ENCODE results near the gene MAP7D2.
"Not testable (repeated sequence)": the region's sequence is repeated elsewhere in the genome, so short reads cannot be mapped to it uniquely, and the experiment has no call there.

Gene MAP7D2

DNA sequence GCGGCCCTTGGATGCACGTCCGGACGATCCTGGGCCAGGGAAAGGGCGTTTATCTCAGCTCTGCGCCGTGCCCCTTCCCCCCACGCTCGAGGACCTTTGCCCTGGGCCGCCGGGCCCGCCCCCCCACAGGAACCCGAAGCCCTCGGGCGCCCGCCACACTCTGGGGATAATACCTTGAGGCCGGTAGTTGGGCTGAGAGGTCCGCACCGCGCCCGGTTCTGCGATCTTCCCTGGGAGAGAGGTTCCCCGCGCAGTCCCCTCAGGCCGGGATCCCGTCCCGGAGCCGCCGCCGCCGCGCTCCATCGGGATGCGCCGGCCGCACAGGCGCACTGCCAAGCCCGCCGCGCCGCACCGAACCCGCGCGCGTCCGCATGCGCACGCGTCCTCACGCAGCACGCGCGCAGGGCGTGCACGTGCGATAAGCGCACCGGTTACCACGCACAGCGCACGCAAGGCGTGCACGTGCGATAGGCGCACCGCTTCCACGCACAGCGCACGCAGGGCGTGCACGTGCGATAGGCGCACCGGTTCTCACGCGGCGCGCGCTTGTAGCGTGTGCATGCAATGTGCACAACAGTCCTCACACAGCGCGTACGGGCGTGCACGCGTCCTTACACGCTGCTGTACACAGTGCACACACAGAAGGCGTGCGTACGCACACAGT is at the start of gene MAP7D2:
Gene MAP7D2, minus strand, starts transcription at position 331 of the 664 bp plus-strand sequence. Its CDS starts 28 bp downstream, at position 303.
- in situ Hi-C loops (cut with HindIII; ENCODE audit: low sequenced_read_pairs), result no loop called here

GRCh38 chrX:20162516-20162915 is 45.8 kb upstream of the MAP7D2 start:
- in situ Hi-C loops (cut with HindIII; ENCODE audit: low sequenced_read_pairs), result not testable (repeated sequence)

DNA sequence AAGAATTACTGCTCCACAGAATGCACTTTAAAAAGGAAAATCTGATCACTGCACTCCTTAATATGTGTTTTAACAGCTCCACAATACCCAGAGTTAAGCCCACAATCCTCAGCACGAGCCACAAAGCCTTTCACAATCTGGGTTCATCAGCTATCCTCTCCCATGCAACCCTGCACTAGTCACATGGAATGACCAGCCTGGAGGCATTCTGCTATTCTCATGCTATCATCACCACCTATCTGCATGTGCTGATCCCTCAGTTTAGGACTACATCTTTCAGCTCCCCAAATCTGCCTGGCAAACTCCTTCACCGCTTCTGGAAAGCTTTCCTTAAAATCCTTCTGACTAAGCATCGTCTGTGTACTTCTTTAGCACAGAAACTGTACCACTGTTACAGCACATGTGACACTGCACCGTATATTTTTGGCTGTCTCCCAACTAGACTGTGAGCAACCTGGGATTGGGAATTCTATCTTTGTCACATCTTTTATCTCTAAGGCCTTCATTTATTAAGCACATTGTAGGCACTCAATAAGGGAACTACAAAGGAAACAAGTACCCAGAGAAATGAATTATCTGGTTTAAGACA is 43.2 kb upstream of the MAP7D2 start:
- in situ Hi-C loops (cut with HindIII; ENCODE audit: low sequenced_read_pairs), result no loop called here

DNA sequence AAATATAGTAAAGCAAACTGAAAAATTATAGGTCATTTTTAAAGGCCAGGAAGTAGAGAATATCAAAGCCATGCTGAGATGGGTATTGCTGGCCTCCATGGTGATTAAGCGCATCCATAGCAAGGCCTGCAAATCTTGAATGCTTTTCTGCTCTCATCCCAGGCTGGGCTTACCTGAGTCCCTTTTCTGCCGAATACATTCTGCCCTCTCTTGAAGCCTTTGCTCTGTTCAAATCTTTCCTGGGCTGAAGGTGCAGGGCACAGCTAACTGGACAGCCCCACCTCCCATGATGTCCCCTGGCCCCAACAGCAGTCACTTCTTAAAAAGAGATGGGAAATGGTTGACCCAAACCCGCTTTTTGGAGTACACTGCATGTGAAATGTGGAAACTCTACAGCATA is 35.0 kb upstream of the MAP7D2 start:
- in situ Hi-C loops (cut with HindIII; ENCODE audit: low sequenced_read_pairs), result no loop called here

DNA sequence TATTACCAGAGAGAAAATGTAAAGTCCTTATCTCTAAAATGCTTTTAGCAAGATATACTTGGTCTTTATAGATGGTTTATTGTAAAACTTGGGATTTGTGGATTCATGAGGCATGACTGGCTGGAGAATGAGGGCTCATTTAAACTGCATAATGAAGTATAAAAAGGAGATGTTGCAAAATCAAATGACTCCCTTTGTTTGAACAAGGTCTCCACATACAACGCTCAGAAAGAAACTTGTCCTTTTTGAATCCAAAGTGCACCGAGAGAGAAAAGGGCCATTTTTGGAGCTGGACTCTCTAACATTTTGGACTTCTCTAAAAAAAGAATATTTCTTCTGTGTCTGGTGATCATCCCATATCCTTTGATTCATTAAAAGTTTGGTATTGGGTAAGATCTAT is 32.6 kb upstream of the MAP7D2 start:
- in situ Hi-C loops (cut with HindIII; ENCODE audit: low sequenced_read_pairs), result no loop called here

- in situ Hi-C loops (cut with HindIII; ENCODE audit: low sequenced_read_pairs), result no loop called here
Observed at GRCh38 chrX:20147561-20147960, 30.9 kb upstream of the MAP7D2 start.

DNA sequence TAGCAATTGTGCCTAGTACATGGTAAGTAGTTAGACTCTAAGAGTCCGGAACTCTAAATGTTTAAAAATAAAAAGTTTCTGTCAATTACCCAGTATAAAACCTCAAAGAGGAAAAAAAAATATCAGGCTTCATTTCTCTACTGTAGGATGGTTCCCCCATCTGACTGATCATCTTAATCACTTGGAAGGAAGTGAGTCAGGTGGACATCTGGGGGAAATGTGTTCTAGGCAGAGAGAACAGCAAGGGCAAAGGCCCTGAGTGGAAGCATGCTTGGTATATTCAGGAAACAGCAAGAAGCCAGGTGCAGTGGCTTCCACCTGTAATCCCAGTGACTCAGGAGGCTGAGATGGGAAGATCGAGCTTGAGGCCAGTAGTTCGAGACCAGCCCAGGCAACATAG is 27.8 kb upstream of the MAP7D2 start:
- in situ Hi-C loops (cut with HindIII; ENCODE audit: low sequenced_read_pairs), result no loop called here

- in situ Hi-C loops (cut with HindIII; ENCODE audit: low sequenced_read_pairs), result no loop called here
Observed at GRCh38 chrX:20143561-20143960, 26.9 kb upstream of the MAP7D2 start.

GRCh38 chrX:20143111-20143510 is 26.4 kb upstream of the MAP7D2 start:
- in situ Hi-C loops (cut with HindIII; ENCODE audit: low sequenced_read_pairs), result no loop called here

- in situ Hi-C loops (cut with HindIII; ENCODE audit: low sequenced_read_pairs), result no loop called here
Observed at GRCh38 chrX:20141281-20142220, 24.8 kb upstream of the MAP7D2 start, which contains the start of gene EIF1AX. TSS of gene EIF1AX (minus strand) at chrX:20141838. CDS start at chrX:20141640, 198 bp downstream.

- in situ Hi-C loops (cut with HindIII; ENCODE audit: low sequenced_read_pairs), result no loop called here
Observed at GRCh38 chrX:20140420-20140819, 23.7 kb upstream of the MAP7D2 start.

- in situ Hi-C loops (cut with HindIII; ENCODE audit: low sequenced_read_pairs), result no loop called here
Observed at GRCh38 chrX:20139966-20140365, 23.3 kb upstream of the MAP7D2 start.

GRCh38 chrX:20135944-20136343 is 19.2 kb upstream of the MAP7D2 start:
- in situ Hi-C loops (cut with HindIII; ENCODE audit: low sequenced_read_pairs), result no loop called here

DNA sequence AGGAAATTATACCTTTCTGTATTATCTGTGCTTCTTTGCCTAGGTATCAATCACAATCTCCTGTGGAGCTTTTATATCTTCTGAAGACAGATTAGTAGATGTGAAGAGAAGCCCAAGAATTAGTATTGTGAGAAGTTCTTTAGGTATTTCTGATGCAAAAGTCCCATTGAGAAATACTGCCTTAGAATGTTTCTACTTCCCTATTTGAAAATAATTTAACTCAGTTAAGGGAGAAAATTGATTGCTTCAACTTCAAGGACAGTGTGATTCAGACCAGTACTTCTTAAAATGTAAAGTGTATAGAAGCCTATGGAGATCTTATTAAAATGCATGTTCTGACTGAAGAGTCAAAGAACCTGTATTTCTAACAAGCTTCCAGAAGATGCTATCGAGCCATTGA is 16.0 kb upstream of the MAP7D2 start:
- in situ Hi-C loops (cut with HindIII; ENCODE audit: low sequenced_read_pairs), result no loop called here

DNA sequence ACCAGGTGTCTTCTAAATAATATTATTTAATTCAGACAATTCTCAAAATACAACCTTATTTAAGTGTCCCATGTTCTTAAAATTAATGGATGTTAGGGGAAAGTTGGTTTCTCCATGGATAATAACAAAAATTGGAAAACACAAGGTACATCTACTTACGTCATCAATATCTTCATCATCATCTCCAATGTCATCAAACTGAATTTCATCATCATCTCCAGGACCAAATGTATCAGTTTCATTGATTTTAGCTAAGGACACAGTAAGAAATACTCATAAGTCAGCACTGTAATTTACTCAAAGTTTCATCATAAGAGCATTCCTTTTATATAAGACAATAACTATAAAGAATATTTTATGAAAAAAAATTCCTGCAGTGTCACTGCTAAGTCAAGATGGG is 13.7 kb upstream of the MAP7D2 start:
- in situ Hi-C loops (cut with HindIII; ENCODE audit: low sequenced_read_pairs), result no loop called here

- in situ Hi-C loops (cut with HindIII; ENCODE audit: low sequenced_read_pairs), result no loop called here
Observed at GRCh38 chrX:20129547-20129946, 12.8 kb upstream of the MAP7D2 start.

GRCh38 chrX:20128670-20129069 is 12.0 kb upstream of the MAP7D2 start:
- in situ Hi-C loops (cut with HindIII; ENCODE audit: low sequenced_read_pairs), result no loop called here

- in situ Hi-C loops (cut with HindIII; ENCODE audit: low sequenced_read_pairs), result not testable (repeated sequence)
Observed at GRCh38 chrX:20127440-20127839, 10.7 kb upstream of the MAP7D2 start.

DNA sequence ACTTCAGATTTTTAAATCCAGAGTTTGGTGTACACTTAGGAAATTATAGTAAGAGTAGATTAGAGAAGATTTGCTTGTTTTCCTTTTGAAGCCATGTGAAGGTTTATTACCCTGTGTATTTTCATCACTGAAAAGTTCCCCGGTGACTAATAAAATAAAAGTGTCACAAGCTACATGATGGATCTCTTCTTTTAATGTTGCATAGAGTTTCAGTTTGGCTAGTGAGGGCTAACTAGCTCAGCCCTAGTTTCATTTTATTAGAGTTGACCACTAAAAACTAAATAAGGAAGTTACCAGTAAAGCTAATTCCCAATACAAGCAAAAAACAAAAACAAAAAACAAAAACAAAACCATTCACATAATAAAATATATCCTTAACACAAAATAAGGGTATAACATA is 10.1 kb upstream of the MAP7D2 start:
- in situ Hi-C loops (cut with HindIII; ENCODE audit: low sequenced_read_pairs), result not testable (repeated sequence)

- in situ Hi-C loops (cut with HindIII; ENCODE audit: low sequenced_read_pairs), result no loop called here
Observed at GRCh38 chrX:20124964-20125363, 8.3 kb upstream of the MAP7D2 start.

DNA sequence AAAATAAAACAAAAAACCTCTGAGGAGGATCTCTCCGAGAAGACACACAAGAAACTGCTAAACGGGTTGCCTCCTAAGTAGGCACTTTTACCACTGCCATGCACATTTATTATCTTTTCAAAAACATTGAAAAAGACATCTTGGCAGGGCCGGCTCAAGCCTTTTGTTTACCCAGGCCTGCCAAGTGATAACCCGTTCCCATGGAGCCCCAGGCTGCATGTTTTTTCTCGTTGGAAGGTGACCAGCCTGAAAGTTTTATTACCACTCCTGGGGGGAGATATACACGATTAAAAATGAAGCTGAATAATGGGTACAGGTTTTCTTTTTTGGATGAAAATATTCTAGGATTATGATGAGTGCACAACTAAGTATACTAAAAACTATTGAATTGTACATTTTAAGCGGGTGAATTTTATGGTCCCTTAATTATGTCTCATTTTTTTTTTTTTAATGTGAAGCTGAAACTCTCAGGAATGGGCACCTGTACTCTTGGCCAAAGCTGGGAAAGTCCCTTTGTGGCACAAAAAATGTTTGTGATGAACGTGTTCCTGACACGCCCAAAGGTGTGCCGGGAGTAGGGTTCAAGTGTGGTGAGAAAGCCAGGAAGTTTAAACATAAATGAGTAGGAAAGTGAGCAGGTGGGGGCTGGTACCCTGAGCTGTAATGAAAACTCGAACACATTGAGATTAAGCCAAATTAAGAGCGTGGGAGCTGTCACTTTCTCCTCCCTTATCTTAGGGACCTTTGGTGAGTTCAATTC is 1.5 kb upstream of the MAP7D2 start:
- in situ Hi-C loops (cut with HindIII; ENCODE audit: low sequenced_read_pairs), result no loop called here
